HEK293 (cell line): ENCODE measurements around the gene NMNAT2.

Experiments used
- CTCF ChIA-PET: fragments of 350-600 bp; formaldehyde crosslinking; extraction: SDS; loops from one replicate; lab custom pipeline; 2021; ENCODE audit warnings: antibody characterized with exemption; lab: Yijun Ruan, JAX
- POLR2A ChIA-PET: fragments of 300-600 bp; formaldehyde crosslinking; extraction: SDS; loops from one replicate; lab custom pipeline; 2020; ENCODE audit warnings: antibody characterized with exemption, inconsistent platforms; lab: Yijun Ruan, JAX
- H3K27ac ChIP-seq: fragments of 200-500 bp; sonication (Bioruptor generic); 2 replicates; pipeline ENCODE4 v1.5.1; 2014; ENCODE audit warnings: low read depth, low read length, control low read depth, inconsistent platforms; ENCODE audit errors: extremely low read depth
- H3K36me3 ChIP-seq, 2 experiments: fragments of 200-500 bp in 1 of 2; sonication (Bioruptor generic) in 1 of 2; 1 replicate in 1 of 2; 2 replicates in 1 of 2; pipeline ENCODE4 v1.5.1; 2014 to 2017; ENCODE audit warnings: inconsistent platforms in 2 of 2, low read length in 2 of 2; ENCODE audit not compliant: control insufficient read depth in 2 of 2, insufficient read depth in 1 of 2
- H3K4me1 ChIP-seq: fragments of 200-500 bp; sonication (Bioruptor generic); 2 replicates; pipeline ENCODE4 v1.5.1; 2014; ENCODE audit warnings: mild to moderate bottlenecking, low read length, inconsistent platforms; ENCODE audit not compliant: control insufficient read depth, insufficient read depth
- H3K4me3 ChIP-seq: 2 replicates; pipeline ENCODE4 v1.5.1; 2011; ENCODE audit warnings: low read depth, mild to moderate bottlenecking, control low read depth, low read length, moderate library complexity
- H3K9me3 ChIP-seq: fragments of 200-500 bp; sonication (Bioruptor generic); 2 replicates; pipeline ENCODE4 v1.5.1; 2014; ENCODE audit warnings: low read depth, low read length, inconsistent platforms; ENCODE audit not compliant: control insufficient read depth, insufficient read depth
- AEBP2 ChIP-seq: fragments of 450-650 bp; formaldehyde crosslinking; IDR thresholded peaks from 2 replicates; pipeline ENCODE4 v1.5.1; 2016; ENCODE audit warnings: missing biosample characterization, missing genetic modification characterization, borderline replicate concordance
- BCL6B ChIP-seq: fragments of 450-650 bp; formaldehyde crosslinking; IDR thresholded peaks from 2 replicates; pipeline ENCODE4 v1.5.1; 2017; ENCODE audit warnings: missing biosample characterization, missing genetic modification characterization
- GLIS2 ChIP-seq: fragments of 450-650 bp; formaldehyde crosslinking; IDR thresholded peaks from 2 replicates; pipeline ENCODE4 v1.5.1; 2016; ENCODE audit warnings: missing biosample characterization, missing genetic modification characterization
- IKZF3 ChIP-seq: fragments of 450-650 bp; IDR thresholded peaks from 2 replicates; pipeline ENCODE4 v1.5.0; 2018; ENCODE audit warnings: missing biosample characterization, mild to moderate bottlenecking, missing genetic modification characterization, moderate library complexity
- KLF9 ChIP-seq: fragments of 450-650 bp; formaldehyde crosslinking; IDR thresholded peaks from 2 replicates; pipeline ENCODE4 v1.5.1; 2016; ENCODE audit warnings: missing biosample characterization, missing genetic modification characterization, low read depth
- SCRT2 ChIP-seq: fragments of 450-650 bp; formaldehyde crosslinking; IDR thresholded peaks from 2 replicates; pipeline ENCODE4 v1.5.1; 2016; ENCODE audit warnings: missing biosample characterization, missing genetic modification characterization
- TCF7L2 ChIP-seq: IDR thresholded peaks from 2 replicates; pipeline ENCODE4 v1.6.1; 2011; ENCODE audit warnings: low read depth, mild to moderate bottlenecking, inconsistent platforms, low read length, moderate library complexity, borderline replicate concordance
- TSHZ1 ChIP-seq: fragments of 450-650 bp; formaldehyde crosslinking; IDR thresholded peaks from 2 replicates; pipeline ENCODE4 v1.5.1; 2016; ENCODE audit warnings: missing biosample characterization, missing genetic modification characterization, borderline replicate concordance
- ZEB2 ChIP-seq: fragments of 450-650 bp; formaldehyde crosslinking; IDR thresholded peaks from 2 replicates; pipeline ENCODE4 v1.5.1; 2016; ENCODE audit warnings: missing biosample characterization, missing genetic modification characterization
- ZNF2 ChIP-seq: fragments of 450-650 bp; formaldehyde crosslinking; IDR thresholded peaks from 2 replicates; pipeline ENCODE4 v1.5.1; 2016; ENCODE audit warnings: missing biosample characterization, missing genetic modification characterization
- ZNF211 ChIP-seq: fragments of 450-650 bp; formaldehyde crosslinking; IDR thresholded peaks from 2 replicates; pipeline ENCODE4 v1.5.1; 2016; ENCODE audit warnings: low read depth, missing biosample characterization, missing genetic modification characterization
- ZNF274 ChIP-seq, 2 experiments: fragments of 200-500 bp in 1 of 2; fragments of 450-650 bp in 1 of 2; sonication (Bioruptor generic) in 1 of 2; formaldehyde crosslinking in 1 of 2; IDR thresholded peaks; 2 replicates each; pipeline versions ENCODE4 v1.5.1 to v1.6.1; 2014 to 2016; ENCODE audit warnings: borderline replicate concordance in 1 of 2, inconsistent platforms in 1 of 2, low read length in 1 of 2, missing biosample characterization in 1 of 2, missing genetic modification characterization in 1 of 2
- ZNF433 ChIP-seq: fragments of 450-650 bp; formaldehyde crosslinking; IDR thresholded peaks from 2 replicates; pipeline ENCODE4 v1.5.1; 2016; ENCODE audit warnings: missing biosample characterization, missing genetic modification characterization, low read depth
- ZNF548 ChIP-seq: fragments of 450-650 bp; formaldehyde crosslinking; IDR thresholded peaks from 2 replicates; pipeline ENCODE4 v1.5.1; 2016; ENCODE audit warnings: missing biosample characterization, missing genetic modification characterization
- ZNF670 ChIP-seq: fragments of 450-650 bp; formaldehyde crosslinking; IDR thresholded peaks from 2 replicates; pipeline ENCODE4 v1.5.1; 2016; ENCODE audit warnings: missing biosample characterization, missing genetic modification characterization, low read depth
- ZNF692 ChIP-seq: fragments of 450-650 bp; formaldehyde crosslinking; IDR thresholded peaks from 2 replicates; pipeline ENCODE4 v1.5.1; 2016; ENCODE audit warnings: missing biosample characterization, missing genetic modification characterization
- ZNF830 ChIP-seq: fragments of 450-650 bp; IDR thresholded peaks from 2 replicates; pipeline ENCODE4 v1.5.0; 2018; ENCODE audit warnings: missing biosample characterization, missing genetic modification characterization, low read depth, mild to moderate bottlenecking, moderate library complexity
- ZNF837 ChIP-seq: fragments of 450-650 bp; formaldehyde crosslinking; IDR thresholded peaks from 2 replicates; pipeline ENCODE4 v1.5.1; 2016; ENCODE audit warnings: missing biosample characterization, missing genetic modification characterization

The NMNAT2 gene

GRCh38 chr1:183227422-183228346 lies 190.5 kb downstream of the NMNAT2 start (continued):
- no peak for TF ChIP-seq ZNF274 (IDR thresholded peaks at IDR 0.05; ENCODE audit: low read length)
- no peak for TF ChIP-seq ZNF274 (tag by site-specific recombination; IDR thresholded peaks at IDR 0.05; ENCODE audit: borderline replicate concordance)
- TF ChIP-seq KLF9 (tag by site-specific recombination) = no peak

- ChIA-PET CTCF (interaction anchor here (0.6 to 12.6 kb wide), 13 partner anchors 9 to 604 kb away, joined by 3 to 135 read pairs (median 7); no protein-coding TSS in a partner anchor), POLR2A (no interaction called here)
- Histone ChIP-seq H3K27ac (no peak overlapping the region), H3K36me3 (no peaks in the 10 kb centered on the region), H3K9me3 (no peaks in the 10 kb centered on the region), H3K4me3 (no peak overlapping the region), H3K4me1 (no peaks in the 10 kb centered on the region)
- TF ChIP-seq ZEB2 (0 out of 2 replicates have a peak, but pooled peaks have one; percentile 32), TSHZ1 (tag by site-specific recombination) (no peak), TCF7L2 (peak; percentile 60; the same call in 1 of the 2 replicates)
These were observed 191.2 kb downstream of the NMNAT2 start for GRCh38 chr1:183226963-183227362.

- ChIA-PET CTCF (interaction anchor here (0.6 to 12.6 kb wide), 6 partner anchors 10 to 603 kb away, joined by 3 to 135 read pairs (median 4); no protein-coding TSS in a partner anchor), POLR2A (interaction anchor here (0.6 to 1.4 kb wide), 2 partner anchors 8 to 94 kb away, joined by 4 to 7 read pairs; no protein-coding TSS in a partner anchor)
- Histone ChIP-seq H3K27ac (no peak overlapping the region), H3K9me3 (no peaks in the 10 kb centered on the region), H3K4me1 (no peaks in the 10 kb centered on the region), H3K4me3 (no peak overlapping the region), H3K36me3 (no peaks in the 10 kb centered on the region)
- TF ChIP-seq ZNF548 (tag by site-specific recombination) (no peak), ZNF211 (tag by site-specific recombination) (no peak), IKZF3 (no peak), ZNF670 (tag by site-specific recombination) (no peak), ZNF2 (tag by site-specific recombination) (no peak), GLIS2 (tag by site-specific recombination) (no peak), SCRT2 (tag by site-specific recombination) (no peak)
These were observed 191.8 kb downstream of the NMNAT2 start for GRCh38 chr1:183226361-183226760.

GRCh38 chr1:183223467-183223866 lies 194.7 kb downstream of the NMNAT2 start:
- ChIA-PET POLR2A (no interaction called here), CTCF (interaction anchor here (0.6 to 12.6 kb wide), 3 partner anchors 16 to 478 kb away, joined by 3 to 135 read pairs (median 4); no protein-coding TSS in a partner anchor)
- no peaks in the 10 kb centered on the region for H3K36me3 ChIP-seq
- H3K4me1 ChIP-seq = peaks cover 14% of the 10 kb centered on the region
- H3K9me3 ChIP-seq = no peaks in the 10 kb centered on the region
- H3K27ac ChIP-seq = no peak overlapping the region
- H3K4me3 ChIP-seq = no peak overlapping the region
- TF ChIP-seq ZNF433 (tag by site-specific recombination) (no peak), BCL6B (tag by site-specific recombination) (no peak), AEBP2 (tag by site-specific recombination) (no peak), ZNF830 (tag by site-specific recombination) (no peak), ZEB2 (no peak), ZNF692 (tag by site-specific recombination) (no peak), ZNF837 (tag by site-specific recombination) (no peak)
